Activated CD4-positive, alpha-beta T cell treated with anti-CD3 and anti-CD28 coated beads, Interleukin-2, amount 50 U/mL, for 48 hours (primary cell): Measurements from ENCODE around the gene MAGED2.
"Not testable (repeated sequence)": the region's sequence is repeated elsewhere in the genome, so short reads cannot be mapped to it uniquely, and the experiment has no call there.

ENCODE experiments used
- DNase-seq, 2 experiments: peaks; one replicate each; pipeline ENCODE4 v3.0.0-alpha.2; 2020

The MAGED2 gene

DNA sequence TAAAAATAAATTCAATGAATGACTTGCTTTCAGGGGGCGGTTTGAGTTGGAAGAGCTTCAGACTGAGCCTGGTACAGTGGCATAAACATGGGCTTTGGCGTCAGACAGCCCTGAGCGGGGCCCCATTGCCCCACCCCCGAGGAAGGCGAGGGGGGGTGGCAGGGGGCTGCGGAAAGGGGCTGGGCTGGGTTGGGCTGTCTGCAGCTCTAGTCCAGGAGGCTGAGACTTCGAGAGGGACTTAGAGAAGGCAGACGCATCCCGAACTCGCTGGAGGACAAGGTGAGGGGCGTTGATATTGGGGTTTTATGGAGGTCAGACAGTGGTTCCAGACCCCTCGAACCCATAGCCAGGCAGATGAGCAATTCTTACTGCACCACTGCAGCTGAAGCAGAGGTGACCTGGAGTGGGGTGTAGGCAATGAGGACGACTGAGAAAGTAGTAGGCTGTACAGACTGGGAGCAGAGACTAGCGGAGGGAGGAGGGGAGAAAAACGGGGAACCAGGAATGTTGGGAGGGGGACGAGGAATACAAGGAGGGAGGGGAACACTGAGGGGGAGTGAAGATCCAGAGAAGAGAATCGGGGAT lies at the start of gene MAGED2:
Gene MAGED2, plus strand, starts transcription at position 222 of the 585 bp plus-strand sequence. CDS start 1,587 bp downstream, outside the sequence.
- DNase-seq = peak; percentile 8 to 18

GRCh38 chrX:54758114-54759055 lies 49.2 kb upstream of the MAGED2 start:
- no peak for DNase-seq

GRCh38 chrX:54774391-54775094 lies 33.0 kb upstream of the MAGED2 start:
- not testable (repeated sequence) for DNase-seq

DNA sequence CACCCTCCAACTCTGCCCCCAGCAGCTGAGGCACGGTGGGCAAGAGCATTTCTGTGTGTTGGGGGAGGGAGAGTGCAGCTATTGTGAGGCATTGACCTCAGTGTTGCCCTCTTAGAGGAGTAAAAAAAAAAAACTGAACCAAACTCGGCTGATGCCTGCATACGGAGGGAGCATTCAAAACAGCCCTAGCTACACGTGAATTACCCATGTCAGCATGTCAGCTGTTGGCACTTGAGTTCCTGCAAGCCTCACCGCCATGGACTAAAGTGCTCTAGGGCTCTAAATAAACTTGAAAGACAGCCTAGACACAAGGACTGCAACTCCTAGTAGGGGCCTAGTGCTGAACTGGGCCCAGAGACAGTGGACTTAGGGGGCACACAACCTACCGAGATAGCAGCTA lies 31.5 kb upstream of the MAGED2 start:
- no peak for DNase-seq

DNA sequence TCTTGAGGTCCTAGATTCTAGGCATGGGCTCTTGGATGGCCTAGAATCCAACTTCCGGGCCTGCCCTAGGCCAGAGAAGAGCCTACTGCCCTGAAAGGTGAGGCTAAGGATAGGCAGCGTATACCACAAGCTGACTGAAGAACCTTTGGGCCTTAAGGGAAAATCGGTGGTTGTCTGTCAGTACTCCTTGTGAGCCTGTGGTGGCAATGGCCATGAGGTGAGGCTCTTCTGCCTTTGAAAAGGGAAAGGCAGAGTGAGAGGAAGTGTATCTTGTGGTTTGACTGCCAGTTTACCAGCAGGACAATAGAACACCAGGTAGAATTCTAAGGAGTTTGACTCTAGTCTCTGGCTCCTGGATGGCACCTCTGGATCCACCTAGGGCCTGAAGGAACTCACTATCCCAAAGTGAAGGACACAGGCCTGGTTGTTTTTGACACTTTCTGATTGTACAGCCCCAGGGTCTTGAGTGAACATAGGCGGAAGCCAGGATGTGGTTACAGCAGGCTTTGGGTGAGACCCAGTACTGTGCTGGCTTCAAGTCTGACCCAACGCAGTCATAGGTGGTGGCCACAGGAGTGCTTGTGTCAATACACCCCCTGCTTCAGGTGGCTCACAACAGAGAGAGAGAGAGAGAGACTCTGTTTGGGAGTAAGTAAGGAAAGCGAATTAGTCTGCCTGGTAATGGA lies 30.4 kb upstream of the MAGED2 start:
- no peak for DNase-seq

DNA sequence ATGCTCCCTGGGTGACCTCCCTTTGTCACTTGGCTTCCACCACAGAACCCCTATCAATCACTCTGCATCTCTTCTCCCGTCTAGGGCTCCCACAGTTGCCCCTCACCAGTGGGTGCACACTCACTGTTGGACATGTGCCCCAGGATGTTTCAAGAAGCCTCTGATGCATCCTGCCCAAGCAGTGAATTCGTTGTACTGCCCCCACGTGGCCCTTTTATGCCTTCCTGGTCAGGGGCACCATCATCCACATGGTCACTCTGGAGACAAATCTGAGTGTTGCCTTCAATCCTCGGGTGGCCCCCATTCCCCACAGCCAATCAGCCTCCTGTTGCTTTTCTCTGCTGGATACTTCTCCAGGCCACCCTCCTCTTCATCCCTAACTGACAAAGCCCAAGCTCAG lies 21.6 kb upstream of the MAGED2 start:
- DNase-seq = peak in 1 of 2 experiments; percentile 25

DNA sequence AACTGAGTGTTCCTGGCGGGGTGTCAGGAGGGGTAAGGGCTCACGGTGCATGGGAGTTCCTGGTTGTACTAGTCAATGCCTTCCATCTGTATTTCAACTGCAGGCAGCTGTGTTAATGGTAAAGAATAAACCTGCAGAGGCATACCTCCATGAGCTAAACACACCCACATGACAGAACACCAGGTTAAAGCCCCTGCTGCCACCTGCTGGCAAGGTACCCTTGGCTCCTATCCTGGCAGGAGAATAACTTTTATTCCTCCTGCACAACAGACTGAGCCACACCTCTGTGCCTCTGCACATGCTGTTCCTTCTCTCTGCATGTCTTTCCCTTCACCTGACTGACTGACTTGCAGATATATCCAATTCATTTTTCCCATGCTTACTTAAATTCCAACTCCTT lies 20.6 kb upstream of the MAGED2 start:
- DNase-seq = peak; percentile 26 to 33

- no peak for DNase-seq
Observed at GRCh38 chrX:54788446-54788845, 19.1 kb upstream of the MAGED2 start.

GRCh38 chrX:54789405-54789804 lies 18.1 kb upstream of the MAGED2 start:
- DNase-seq = not testable (repeated sequence)

GRCh38 chrX:54794028-54794427 lies 13.5 kb upstream of the MAGED2 start:
- DNase-seq = no peak

GRCh38 chrX:54794795-54795194 lies 12.8 kb upstream of the MAGED2 start:
- DNase-seq = no peak

GRCh38 chrX:54798137-54798536 lies 9.4 kb upstream of the MAGED2 start, which contains the start of gene ITIH6:
Gene ITIH6 (minus strand): TSS chrX:54798255. CDS start chrX:54798210, 45 bp downstream.
- no peak for DNase-seq

- no peak for DNase-seq
Observed at GRCh38 chrX:54799046-54799445, 8.5 kb upstream of the MAGED2 start.

DNA sequence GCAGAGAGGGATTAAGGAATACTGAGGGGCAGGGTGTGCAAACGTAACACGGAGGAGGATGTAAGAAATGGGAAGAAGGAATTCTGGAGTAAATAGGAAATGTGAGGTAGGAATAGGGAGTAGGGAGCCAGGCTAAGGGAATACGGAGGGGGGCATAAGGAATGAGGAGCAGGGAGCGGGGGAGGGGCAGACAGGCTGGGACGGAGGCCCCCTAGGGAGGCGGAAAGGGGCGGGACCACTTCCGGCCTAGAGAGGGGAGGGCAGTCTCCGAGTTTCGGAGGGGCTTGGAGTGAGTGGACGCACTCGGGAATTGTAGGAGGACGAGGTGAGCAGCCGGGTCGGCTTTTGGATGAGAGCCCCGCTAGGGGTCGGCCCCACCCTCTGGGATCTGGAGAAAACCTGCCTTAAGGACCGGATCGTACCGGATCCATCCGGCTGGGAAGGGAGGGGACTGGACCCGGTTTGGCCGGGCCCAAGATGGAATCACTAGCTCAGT lies 612 bp downstream of the MAGED2 start:
- peak; percentile 32 to 44 for DNase-seq

GRCh38 chrX:54808605-54809483 lies 1.3 kb downstream of the MAGED2 start:
- DNase-seq = peak; percentile 86 to 91

- DNase-seq = no peak
Observed at GRCh38 chrX:54810532-54810931, 3.0 kb downstream of the MAGED2 start.

DNA sequence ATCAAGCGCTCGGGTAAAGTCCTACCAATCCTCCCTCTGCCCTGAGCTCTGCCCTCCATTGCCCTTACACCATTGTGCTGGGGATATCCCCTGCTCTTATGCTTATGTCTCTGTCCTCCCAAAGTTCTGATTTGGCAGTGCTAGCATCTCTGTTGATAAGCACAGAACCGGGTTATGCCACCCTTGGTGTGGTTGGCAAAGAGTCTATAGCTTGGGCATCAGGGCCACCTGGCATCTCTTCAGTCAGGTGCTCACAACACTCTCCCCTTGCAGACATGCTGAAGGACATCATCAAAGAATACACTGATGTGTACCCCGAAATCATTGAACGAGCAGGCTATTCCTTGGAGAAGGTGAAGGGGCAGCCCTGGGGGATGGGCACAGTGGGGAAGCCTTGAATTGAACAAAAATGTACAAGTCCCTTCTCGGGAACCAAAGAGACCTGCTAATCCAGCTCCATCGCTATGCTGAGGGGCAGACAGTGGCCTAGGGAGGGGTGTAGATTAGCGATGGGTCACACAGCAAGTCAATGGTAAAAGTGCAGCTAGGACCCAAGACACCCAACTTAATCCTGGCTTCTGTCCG lies 3.8 kb downstream of the MAGED2 start:
- no peak for DNase-seq

DNA sequence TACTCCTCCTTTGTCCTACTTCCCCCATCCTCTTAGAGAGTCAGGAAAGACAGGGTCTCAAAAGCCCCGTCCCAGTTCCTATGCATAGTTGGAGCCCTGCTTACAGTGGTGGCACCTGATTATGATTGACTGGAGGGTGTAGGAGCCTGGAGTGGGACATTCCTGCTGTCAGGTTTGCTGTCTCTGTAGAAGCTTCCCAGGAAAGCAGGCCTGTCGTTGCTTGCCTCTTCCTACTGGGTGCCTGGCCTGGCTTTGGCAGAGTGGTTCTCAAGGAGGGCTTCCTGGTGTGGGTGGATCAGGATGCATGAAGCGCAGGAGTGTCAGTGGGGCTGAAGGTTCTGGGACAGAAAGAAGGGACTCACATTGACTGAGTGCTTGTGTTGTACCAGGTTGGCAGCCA lies 4.8 kb downstream of the MAGED2 start:
- no peak for DNase-seq

GRCh38 chrX:54817220-54817820 lies 9.8 kb downstream of the MAGED2 start:
- no peak for DNase-seq

DNA sequence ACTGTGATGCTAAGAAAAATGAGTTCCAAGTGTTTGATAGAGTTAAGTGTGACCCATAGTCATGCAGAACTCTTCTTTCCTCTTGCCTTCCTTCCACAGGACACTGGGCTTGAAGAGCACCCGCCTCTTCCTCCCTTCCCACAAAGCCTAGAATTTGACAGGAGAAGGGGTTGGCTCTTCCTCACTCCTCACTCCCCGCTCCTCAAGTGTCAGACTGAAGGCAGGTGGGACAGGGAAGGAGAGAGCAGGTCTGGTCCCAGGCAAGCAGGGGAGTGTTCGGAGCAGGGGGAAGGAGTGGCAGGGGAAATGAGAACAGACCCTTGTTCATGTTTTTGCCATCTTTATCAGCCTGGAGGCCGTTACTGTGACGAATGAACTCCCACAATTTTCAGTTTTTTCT lies 10.7 kb downstream of the MAGED2 start:
- DNase-seq = no peak

DNA sequence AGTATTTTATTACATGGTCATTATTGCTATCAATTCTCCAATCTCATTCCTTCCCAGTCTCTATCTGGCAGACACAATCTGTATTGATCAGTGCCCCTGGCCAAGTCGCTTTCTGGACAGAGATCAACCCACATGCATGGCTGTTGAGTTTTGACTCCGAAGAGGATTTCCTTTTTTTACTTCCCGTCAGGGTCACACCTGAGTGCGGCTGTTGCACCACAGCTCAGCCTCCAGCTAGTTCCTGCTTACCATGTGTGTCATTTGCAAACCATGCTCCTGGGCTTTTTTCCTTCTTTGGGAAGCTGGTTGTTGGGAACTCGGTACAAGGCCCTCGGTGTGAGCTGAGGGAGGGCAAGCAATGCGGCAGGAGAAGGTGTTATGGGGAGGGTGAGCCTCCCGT lies 11.7 kb downstream of the MAGED2 start:
- no peak for DNase-seq
